IPS DF 4.7 (cell line): Measurements from ENCODE around the gene LRWD1.
"Not testable (repeated sequence)": the region's sequence is repeated elsewhere in the genome, so short reads cannot be mapped to it uniquely, and the experiment has no call there.

Source experiments
- DNase-seq: peaks from one replicate; pipeline ENCODE4 v3.0.0-alpha.2; 2013; ENCODE audit warnings: low spot score; ENCODE audit errors: extremely low read depth

Gene LRWD1

DNA sequence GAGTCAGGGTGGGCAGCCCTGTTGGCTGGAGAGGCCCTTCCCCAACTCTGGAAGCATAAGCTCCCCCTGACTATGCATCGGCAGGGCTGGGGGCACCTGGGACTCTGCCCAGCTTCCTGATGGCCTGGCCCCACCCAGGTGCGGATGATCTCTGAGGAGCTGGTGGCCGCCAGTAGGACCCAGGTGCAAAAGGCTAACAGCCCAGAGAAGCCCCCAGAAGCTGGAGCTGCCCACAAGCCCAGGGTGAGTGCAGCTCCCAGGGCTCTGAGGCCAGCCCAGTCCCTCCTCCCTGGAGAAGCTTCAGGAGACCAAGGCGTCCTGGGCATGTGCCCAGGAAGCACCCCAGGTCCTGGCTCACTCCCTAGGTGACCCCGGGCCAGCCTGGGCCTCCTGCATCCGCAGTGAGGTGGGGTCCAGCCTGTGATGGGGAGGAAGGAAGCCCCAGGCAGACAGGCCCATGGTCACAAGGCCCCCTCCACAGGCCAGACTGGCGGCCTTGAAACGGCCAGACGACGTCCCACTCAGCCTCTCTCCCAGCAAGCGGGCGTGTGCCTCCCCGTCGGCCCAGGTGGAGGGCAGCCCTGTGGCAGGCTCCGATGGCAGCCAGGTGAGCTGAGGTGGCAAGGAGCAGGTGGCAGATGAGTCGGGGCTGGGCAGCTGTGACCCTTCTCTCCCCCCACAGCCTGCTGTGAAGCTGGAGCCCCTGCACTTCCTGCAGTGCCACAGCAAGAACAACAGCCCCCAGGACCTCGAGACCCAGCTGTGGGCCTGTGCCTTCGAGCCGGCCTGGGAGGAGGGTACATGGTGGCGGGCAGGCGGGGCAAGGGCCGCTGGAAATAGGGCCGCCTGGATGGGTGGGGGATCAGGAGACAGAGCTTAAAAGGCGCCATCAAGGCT is 3.0 kb downstream of the LRWD1 start:
- DNase-seq: no peak

DNA sequence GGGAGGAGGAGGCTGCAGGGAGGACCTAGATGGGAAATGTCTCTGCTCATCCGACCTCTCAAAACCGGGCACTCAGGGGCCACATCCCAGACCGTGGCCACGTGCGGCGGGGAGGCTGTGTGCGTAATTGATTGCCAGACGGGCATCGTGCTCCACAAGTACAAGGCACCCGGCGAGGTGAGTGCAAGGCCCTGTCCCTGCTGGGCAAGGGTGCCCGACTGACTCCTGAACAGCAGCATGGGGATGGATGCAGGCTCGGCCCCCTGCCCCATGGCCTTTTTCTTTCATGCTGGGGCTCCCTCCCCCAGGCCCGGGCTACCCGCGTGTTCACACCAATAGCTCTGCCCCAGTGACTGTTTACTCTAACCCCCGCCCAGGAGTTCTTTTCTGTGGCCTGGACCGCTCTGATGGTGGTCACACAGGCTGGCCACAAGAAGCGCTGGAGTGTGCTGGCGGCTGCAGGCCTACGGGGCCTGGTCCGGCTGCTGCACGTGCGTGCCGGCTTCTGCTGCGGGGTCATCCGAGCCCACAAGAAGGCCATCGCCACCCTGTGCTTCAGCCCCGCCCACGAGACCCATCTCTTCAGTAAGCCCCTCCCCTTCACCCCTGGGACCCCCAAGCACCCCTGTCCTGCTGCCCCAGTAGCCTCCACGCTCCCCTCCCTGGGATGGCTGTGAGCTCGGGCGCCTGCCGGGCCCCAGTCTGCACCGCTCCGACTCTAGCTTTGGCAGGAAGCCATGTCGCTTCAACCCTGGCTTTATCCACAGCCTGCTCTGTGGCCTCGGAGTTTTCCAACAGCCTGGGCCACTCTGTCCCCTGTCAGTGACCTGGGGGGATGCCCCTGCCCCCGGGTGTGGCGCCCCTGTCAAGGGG is 3.9 kb downstream of the LRWD1 start:
- no peak for DNase-seq

DNA sequence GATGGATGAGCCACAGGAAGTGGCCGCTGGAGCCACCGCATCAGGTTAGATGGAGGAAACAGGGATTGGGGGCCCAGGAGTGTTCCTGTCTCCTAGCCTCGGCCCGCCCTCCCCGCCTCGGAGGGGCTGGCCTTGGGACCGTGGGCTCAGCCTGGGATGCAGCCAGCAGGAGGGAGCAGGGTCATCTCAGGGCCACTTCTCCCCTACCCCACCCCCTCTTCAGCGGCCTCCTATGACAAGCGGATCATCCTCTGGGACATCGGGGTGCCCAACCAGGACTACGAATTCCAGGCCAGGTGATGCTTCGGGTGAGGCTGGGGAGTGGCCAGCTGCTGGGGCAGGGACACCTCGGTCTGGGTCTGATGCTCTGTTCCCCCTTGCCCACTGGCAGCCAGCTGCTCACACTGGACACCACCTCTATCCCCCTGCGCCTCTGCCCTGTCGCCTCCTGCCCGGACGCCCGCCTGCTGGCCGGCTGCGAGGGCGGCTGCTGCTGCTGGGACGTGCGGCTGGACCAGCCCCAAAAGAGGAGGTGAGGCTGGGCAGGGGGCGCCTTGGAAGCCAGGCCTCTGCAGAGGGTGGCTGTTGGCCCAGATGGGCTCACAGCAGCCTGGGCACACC is 4.7 kb downstream of the LRWD1 start:
- DNase-seq: no peak

DNA sequence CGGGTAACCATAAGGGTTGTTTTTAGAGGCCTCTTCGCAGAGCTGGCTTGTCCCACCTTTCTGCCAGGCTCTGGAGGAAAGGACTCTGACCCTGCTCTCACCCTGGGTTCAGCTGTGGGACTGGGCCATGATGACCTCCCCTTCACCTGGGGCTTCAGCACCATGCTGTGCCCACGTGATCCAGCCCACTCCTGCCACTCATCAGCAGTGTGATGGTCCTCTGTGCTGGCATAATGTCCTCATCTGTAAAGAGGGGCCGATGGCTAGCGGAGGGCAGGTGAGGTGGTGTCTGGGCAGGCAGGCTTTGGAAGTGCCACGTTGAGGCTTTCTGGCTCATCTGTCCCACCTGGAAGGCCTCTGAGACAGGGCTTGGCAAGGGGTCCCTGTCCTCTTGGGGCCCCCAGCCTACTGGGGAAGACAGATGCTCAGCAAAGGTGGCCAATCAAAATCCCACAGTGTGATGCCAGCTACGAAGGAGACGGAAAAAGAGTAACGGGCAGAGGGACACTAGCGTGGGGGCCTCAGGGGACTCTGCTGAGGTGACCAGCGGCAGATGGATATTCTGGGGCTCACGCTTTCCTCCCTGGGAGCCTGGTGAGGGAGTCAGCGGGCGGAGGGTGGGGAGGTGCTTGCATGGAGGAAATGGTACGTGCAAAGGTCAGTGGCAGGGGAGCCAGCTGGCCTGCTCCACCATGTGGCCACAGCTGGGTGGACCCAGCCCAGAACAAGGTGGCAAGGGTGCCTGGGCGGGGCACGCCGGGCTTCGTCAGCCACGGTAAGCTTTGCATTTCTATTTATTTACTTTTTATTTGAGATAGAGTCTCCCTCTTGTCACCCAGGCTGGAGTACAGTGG is 5.4 kb downstream of the LRWD1 start:
- no peak for DNase-seq

DNA sequence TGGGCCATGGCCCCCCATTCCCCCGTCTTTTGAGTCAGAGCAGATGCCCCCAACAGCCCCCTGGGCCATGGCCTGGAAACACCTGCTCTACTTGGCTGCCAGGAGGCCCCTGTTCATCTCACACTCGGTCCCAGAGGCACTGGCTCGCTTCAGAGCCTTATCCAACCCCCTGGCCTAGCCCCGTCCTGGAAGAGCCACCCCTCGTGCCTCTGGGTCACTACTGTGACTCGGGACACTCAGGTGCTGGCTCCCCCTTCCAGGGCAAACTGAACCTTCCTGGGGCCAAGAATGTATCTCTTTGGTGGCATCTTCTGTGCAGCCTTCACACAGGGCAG is 7.0 kb downstream of the LRWD1 start:
- DNase-seq: no peak

DNA sequence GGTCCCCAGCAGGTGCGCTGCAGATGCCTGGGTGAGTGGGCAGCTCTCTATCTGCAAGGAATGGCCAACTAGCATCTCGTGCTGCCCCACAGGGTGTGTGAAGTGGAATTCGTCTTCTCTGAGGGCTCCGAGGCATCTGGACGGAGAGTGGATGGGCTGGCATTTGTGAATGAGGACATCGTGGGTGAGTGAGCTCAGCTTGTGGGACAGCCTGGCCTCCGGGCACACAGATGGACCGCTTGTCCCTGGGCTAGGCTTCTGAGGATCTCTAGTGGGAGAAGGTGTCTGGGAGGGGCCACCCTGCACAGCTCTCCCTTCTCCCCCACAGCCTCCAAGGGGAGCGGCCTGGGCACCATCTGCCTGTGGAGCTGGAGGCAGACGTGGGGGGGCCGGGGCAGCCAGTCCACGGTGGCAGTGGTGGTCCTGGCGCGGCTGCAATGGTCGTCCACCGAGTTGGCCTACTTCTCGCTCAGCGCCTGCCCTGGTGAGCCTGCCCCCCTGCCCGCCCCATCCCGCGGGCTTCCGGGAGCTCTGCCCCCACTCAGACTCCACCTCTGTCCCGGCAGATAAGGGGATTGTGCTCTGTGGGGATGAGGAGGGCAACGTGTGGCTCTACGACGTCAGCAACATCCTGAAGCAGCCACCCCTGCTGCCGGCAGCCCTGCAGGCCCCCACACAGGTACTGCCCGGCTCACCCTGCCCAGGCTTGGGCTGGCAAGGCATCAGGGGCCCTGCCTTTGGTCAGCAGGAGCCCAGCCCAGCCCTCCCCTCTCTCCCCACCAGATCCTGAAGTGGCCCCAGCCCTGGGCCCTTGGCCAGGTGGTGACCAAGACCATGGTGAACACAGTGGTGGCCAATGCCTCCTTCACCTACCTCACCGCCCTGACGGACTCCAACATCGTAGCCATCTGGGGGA is 7.6 kb downstream of the LRWD1 start:
- DNase-seq: no peak

DNA sequence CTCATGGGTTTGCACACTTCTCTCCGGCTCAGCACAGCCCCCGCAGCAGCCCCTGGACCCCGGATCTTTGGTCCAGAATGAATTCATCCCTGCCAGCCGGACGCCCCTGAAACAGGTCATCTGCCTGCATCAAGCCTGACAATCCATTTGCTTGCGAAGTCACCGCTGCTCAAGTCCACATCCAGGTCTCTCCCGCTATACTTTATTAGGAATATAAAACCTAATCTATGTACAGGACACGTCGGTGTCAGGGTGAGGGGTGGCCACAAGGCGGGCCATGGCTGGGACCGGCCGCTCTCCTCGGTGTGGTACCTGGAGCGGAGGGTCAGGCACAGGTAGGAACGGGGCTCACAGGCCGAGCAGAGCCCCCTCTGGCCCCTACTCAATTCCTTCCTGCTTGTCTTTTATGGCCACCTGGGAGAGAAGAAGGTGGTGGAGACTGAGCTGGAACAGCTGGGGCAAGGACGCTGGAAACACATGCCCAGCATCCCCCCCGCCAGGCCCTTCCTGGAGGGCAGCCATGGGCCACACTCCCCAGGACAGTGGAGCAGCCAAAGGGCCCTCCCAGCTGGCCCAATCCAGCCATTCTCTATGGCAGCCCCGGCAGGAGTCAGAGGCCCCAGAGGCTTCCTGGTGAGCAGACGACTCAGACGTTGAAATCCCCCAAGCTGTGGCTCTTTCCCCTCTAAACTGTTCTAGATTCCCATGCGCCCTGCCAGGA is 8.6 kb downstream of the LRWD1 start:
- no peak for DNase-seq

DNA sequence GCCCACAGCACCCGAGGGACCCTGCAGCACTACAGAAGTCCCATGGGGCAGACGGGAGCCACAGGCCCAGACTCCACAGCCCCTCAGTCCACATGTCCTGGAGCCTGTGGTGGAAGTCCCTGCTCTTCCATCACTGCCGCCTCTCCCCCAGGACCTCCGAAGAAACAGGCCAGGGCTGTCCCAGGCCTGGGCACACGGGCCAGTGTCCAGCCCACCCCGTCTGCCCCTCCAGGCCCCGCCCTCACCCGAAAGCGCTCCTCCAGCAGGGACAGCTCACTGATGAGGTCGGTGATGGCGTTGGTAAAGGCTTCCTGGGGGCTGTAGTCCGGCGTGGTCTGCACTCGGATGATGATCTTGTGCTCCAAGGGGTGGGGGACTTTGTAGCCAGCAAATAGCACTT is 9.3 kb downstream of the LRWD1 start:
- not testable (repeated sequence) for DNase-seq

DNA sequence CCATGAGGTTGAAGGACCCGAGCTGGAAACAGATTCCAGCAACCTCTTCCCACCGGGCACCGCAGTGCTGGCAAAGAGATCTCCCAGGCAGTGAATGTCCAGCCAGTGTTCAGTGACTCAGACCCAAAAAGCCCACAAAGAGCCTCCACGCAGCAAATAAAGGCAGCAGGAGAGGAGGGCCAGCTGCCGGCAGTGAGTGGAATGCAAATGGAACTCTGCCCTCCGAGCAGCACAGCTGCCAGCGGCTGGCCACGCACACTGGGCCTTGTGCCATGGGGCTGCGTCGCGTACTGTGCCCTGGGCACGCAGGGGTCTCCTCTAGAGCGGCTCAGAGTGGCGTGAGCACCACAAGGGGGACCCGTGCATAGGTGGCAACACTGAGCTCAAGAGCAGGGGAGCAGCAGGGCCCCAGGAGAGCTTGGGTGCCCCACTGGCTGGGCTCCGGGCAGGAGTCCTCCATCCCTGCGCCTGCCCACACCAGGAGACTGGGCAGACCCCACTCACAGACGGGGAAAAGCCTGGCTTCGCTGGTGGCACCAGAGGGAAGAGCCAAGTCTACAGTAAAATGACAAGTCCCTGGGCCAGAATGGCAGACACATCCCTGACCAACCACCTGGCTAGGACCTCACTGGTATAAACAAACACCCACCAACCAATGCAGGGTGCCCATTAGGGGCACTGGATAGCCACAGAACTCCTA is 10.1 kb downstream of the LRWD1 start:
- not testable (repeated sequence) for DNase-seq

DNA sequence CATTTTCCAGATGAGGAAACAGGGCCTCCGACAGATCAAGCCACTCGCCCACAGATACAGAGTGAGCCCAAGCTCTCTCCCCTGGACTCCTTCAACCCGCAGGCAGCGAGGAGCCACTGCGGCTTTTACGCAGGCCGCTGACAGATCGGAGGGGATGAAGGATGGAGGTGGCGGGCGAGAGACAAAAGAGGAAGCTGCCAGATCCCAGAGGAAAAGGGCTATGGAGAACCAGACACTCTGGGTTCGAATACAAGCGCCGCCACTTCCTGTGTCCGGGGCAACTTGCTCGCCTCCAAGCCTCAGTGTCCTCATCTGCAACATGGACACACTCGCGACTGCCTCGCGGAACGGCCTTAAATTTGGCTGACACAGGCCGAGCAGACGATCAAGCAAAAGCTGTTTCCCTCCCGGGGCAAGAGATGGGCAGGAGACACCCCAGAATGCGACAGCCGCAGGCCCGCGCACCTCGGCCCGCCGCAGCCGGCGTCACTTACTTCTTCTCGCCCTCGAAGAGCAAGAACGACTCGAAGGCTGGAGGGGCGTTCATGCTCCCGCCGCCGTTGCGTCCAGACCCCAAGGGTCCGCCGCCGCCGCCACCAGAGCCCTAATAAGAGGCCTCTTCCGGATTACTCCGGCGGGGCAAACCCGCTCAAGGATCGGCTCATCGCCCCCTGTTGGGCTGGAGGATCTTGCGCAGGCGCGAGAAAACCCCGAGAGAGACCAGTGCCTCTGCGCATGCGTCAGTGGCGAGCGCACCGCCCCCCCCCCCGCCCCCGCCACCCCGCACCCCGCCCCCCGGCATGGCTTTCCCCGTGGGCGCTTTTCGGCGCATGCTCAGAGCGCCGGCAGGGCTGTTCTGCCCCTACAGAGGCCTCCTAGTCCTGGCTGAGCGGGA is 13.8 kb downstream of the LRWD1 start, which contains the start of gene POLR2J:
POLR2J (minus strand) TSS at position 609 of the 895 bp plus-strand sequence; CDS start at position 547, 62 bp downstream.
- not testable (repeated sequence) for DNase-seq

DNA sequence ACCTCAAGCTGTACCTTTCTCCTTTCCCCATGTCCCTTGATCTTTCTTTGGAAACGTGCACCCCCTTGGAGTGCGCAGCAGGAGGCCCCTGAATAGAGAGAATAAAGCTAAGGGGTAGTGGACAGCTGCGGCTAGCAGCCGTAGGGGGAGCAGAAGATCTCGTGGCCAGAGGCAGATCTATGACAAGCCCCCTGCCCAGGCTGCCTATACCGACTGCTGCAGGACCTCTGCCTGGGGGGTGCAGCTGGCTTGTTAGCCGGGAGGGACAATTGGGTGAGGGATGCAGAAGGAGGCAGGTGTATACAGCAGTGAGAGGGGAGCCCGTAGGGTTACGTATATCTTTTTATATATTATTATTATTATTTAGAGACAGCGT is 14.4 kb downstream of the LRWD1 start:
- DNase-seq: not testable (repeated sequence)

DNA sequence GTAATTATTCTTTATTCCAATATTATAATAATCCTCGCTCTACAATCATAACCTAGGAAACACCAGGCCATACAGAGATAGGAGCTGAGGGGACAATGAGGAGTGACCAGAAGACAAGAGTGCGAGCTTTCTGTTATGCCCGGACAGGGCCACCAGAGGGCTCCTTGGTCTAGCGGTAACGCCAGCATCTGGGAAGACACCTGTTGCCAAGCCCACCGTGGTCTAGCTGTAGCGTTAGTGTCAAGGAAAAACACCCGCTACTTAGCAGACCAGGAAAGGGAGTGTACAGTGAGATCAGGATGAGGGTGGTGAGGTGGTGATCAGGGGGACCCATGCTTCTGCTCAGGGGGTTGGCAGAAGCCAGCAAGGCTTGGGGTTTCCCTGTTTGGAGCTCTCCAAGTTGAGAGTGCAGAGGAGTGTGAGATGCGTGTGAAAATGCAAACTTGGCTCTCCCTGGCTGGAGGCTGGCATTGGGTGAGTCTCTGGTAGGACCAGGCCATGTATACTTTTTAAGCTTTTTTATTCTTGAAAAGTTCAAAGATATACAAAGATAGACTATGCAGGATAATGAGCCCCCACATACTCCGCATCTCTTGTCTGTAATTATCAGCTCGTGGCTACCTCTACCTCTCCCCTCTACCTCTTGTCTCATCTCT is 15.3 kb downstream of the LRWD1 start:
- DNase-seq: not testable (repeated sequence)

DNA sequence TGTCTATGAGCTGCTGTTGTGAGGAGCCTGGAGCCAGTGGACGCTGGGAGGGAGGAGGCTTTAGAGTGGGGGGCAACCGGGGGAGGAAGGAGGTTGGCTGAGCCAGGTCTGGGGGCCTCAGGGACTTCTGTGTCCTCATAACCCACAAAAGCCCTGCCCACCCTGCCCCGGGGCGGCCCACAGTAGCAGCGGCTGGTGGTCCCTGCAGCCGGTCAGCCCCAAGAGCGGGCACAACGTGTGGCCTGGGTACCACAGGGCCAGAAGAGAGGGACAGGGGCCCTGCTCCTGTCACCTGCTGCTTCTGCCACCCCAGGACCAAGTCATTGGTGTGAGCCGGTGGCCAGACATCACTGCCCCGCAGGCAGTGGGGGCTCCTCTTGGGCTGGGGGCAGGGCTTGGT is 17.2 kb downstream of the LRWD1 start:
- not testable (repeated sequence) for DNase-seq

DNA sequence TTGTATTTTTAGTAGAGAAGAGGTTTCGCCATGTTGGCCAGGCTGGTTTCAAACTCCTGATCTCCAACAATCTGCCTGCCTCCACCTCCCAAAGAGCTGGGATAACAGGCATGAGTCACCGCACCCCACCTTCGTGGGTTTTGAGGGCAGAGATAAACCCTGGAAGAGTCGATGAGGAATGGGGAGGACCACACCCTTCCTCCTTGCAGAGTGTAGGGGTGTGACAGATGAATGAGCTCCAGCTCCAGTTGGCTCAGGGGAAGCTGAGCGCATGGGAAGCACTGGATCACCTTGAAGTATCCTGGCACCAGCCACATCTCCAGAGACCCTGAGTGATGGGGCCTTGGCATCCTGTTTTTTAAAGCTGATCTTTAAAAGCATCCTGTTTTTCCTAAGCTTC is 19.5 kb downstream of the LRWD1 start:
- DNase-seq: not testable (repeated sequence)

DNA sequence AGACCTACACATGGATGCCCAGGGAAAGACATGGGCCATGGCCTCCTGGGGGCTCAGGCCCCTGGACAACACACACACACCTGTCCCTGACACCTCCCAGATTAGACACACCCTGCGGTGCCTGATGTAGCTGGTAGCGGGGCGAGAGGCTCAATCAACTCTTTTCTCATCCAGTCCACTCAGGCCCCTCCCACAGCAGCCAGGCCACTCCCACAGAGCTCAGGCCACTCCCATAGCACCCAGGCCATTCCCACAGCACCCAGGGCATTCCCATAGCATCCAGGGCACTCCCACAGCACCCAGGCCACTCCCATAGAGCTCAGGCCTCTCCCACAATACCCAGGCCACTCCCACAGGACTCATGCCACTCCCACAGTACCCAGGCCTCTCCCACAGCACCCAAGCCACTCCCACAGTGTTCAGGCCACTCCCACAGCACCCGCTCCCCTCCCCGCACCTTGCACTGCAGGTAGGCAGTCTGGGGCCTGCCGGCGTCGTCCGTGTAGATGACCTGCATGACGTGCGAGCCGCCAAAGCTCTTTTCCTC is 25.8 kb downstream of the LRWD1 start:
- DNase-seq: not testable (repeated sequence)

DNA sequence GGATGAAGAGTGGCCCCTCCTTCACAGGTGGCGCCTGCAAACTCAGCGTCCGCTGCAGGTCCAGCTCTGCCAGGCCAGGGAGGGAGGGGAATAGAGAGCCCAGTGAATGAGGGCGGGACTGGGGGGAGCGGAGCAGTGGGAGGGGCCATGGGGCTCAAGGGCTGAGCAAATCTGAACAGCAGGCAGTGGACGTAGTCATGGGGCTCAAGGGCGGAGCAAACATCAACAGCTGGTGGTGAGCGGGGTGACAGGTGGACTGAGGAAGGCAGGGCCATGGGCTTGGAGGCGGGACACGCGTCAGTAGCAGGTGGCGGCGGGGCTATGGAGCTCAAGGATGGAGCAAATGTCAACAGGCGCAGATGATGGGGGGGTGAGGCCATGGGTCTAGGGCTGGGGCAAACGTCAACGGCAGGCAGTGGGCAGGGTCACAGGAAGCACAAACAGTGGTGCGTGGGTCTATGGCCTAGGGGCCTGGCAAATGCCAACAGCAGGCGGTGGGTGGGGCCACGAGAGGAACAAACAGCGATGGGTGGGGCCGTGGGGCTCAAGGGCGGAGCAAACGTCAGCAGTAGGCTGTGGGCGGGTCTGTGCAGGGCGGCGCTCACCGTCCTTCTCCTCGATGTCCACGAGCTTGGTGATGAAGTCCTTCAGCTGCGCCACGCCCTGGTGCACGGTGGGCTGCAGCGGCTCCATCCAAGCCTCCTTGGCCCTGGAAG is 28.6 kb downstream of the LRWD1 start:
- not testable (repeated sequence) for DNase-seq
